ENCODE data around the gene FMNL2. TPM values are rescaled to one million over a fixed set of nuclear protein-coding genes. Genes with fewer than 3 reads are reported as not detected.

FMNL2 gene
- total and polyA plus RNA-seq, 2 experiments from 2014 or later = 16.5 to 45.4 TPM

DNA sequence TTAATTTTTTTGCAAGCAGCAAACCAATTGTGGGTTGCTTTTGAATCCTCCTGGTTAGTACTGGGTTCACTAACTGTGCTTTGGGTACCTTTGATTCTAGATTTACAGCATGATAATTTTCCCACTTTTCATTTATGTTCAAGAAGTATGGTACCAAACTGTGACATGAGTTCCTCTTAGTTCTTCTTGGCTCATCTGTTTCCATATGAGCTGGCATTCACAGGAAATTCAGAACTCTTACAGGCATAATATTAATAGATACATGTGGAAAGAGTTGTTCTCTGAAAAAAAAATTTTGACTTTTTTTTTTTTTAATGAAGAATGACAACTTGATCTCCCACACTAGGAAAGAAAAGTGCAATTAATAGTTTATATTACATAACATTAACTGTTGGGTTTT, 59.4 kb downstream of the FMNL2 start:
- no peaks in the 10 kb centered on the region for H3K36me3 ChIP-seq (ENCODE audit: insufficient read depth)
- H3K4me3 ChIP-seq = no peak overlapping the region
- H3K4me1 Mint-ChIP-seq = peaks cover 63% of the 10 kb centered on the region
- H3K9me2 ChIP-seq (ENCODE audit: insufficient read depth) = no peaks in the 10 kb centered on the region
- TF ChIP-seq POLR2AphosphoS5 (IDR thresholded peaks at IDR 0.05; ENCODE audit: low read depth) = no peak
- TF ChIP-seq, protein P1, sequence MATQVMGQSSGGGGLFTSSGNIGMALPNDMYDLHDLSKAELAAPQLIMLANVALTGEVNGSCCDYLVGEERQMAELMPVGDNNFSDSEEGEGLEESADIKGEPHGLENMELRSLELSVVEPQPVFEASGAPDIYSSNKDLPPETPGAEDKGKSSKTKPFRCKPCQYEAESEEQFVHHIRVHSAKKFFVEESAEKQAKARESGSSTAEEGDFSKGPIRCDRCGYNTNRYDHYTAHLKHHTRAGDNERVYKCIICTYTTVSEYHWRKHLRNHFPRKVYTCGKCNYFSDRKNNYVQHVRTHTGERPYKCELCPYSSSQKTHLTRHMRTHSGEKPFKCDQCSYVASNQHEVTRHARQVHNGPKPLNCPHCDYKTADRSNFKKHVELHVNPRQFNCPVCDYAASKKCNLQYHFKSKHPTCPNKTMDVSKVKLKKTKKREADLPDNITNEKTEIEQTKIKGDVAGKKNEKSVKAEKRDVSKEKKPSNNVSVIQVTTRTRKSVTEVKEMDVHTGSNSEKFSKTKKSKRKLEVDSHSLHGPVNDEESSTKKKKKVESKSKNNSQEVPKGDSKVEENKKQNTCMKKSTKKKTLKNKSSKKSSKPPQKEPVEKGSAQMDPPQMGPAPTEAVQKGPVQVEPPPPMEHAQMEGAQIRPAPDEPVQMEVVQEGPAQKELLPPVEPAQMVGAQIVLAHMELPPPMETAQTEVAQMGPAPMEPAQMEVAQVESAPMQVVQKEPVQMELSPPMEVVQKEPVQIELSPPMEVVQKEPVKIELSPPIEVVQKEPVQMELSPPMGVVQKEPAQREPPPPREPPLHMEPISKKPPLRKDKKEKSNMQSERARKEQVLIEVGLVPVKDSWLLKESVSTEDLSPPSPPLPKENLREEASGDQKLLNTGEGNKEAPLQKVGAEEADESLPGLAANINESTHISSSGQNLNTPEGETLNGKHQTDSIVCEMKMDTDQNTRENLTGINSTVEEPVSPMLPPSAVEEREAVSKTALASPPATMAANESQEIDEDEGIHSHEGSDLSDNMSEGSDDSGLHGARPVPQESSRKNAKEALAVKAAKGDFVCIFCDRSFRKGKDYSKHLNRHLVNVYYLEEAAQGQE (IDR thresholded peaks at IDR 0.05; ENCODE audit: unreplicated experiment) = no peak
- no peak for TF ChIP-seq ZNF331 (CRISPR knock-in tag; IDR thresholded peaks at IDR 0.05; ENCODE audit: low read depth)
- TF ChIP-seq STAT1 (IDR thresholded peaks at IDR 0.05; ENCODE audit: unreplicated experiment) = no peak
- TF ChIP-seq CREB1 (CRISPR knock-in tag; IDR thresholded peaks at IDR 0.05; ENCODE audit: low read depth) = no peak
- TF ChIP-seq ZNF462 (CRISPR knock-in tag; IDR thresholded peaks at IDR 0.05) = no peak
- TF ChIP-seq, protein P2, sequence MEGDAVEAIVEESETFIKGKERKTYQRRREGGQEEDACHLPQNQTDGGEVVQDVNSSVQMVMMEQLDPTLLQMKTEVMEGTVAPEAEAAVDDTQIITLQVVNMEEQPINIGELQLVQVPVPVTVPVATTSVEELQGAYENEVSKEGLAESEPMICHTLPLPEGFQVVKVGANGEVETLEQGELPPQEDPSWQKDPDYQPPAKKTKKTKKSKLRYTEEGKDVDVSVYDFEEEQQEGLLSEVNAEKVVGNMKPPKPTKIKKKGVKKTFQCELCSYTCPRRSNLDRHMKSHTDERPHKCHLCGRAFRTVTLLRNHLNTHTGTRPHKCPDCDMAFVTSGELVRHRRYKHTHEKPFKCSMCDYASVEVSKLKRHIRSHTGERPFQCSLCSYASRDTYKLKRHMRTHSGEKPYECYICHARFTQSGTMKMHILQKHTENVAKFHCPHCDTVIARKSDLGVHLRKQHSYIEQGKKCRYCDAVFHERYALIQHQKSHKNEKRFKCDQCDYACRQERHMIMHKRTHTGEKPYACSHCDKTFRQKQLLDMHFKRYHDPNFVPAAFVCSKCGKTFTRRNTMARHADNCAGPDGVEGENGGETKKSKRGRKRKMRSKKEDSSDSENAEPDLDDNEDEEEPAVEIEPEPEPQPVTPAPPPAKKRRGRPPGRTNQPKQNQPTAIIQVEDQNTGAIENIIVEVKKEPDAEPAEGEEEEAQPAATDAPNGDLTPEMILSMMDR (conservative IDR thresholded peaks at IDR 0.05; ENCODE audit: low read depth in 2 of 2) = no peak
- TF ChIP-seq EZH2 (IDR thresholded peaks at IDR 0.05; ENCODE audit: low read depth, unreplicated experiment) = no peak
- no peak for TF ChIP-seq ZNF114 (CRISPR knock-in tag; IDR thresholded peaks at IDR 0.05)
- no peak for TF ChIP-seq EZH2phosphoT487 (IDR thresholded peaks at IDR 0.05; ENCODE audit: unreplicated experiment)
- no peak for TF ChIP-seq NANOG (IDR thresholded peaks at IDR 0.05; ENCODE audit: borderline replicate concordance)
- no peak for TF ChIP-seq JUNB (IDR thresholded peaks at IDR 0.05; ENCODE audit: unreplicated experiment)
- TF ChIP-seq, protein P3, sequence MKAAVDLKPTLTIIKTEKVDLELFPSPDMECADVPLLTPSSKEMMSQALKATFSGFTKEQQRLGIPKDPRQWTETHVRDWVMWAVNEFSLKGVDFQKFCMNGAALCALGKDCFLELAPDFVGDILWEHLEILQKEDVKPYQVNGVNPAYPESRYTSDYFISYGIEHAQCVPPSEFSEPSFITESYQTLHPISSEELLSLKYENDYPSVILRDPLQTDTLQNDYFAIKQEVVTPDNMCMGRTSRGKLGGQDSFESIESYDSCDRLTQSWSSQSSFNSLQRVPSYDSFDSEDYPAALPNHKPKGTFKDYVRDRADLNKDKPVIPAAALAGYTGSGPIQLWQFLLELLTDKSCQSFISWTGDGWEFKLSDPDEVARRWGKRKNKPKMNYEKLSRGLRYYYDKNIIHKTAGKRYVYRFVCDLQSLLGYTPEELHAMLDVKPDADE (IDR thresholded peaks at IDR 0.05) = no peak
- H3K9me3 Mint-ChIP-seq = no peaks in the 10 kb centered on the region
- no peak overlapping the region for H3K27ac ChIP-seq (ENCODE audit: low read depth)
- peaks cover 6% of the 10 kb centered on the region for H3K27me3 Mint-ChIP-seq (ENCODE audit: insufficient read depth, low read depth, poor library complexity)
- no peak for DNase-seq (ENCODE audit: low spot score)
- no peak overlapping the region for H3K4me3 Mint-ChIP-seq
- H3K79me2 ChIP-seq (replicated peaks; ENCODE audit: insufficient read depth) = peaks cover 90% of the 10 kb centered on the region
- no peak overlapping the region for H3K27ac Mint-ChIP-seq
- H3K4me2 ChIP-seq = no peak overlapping the region
- no peak for ATAC-seq
- H2AFZ ChIP-seq = no peak overlapping the region
- peaks cover 51% of the 10 kb centered on the region for H3K4me1 ChIP-seq (ENCODE audit: insufficient read depth)
- no peaks in the 10 kb centered on the region for H3K27me3 ChIP-seq (ENCODE audit: insufficient read depth)
- peaks cover 10% of the 10 kb centered on the region for H3K36me3 Mint-ChIP-seq (ENCODE audit: low read depth)
- H3F3A ChIP-seq (replicated peaks; ENCODE audit: low read depth) = no peaks in the 10 kb centered on the region
- H4K20me1 ChIP-seq (replicated peaks; ENCODE audit: insufficient read depth) = peaks cover 31% of the 10 kb centered on the region; the same call in 1 of the 2 replicates
